ENCODE results near the gene STRIP1. TPM values are rescaled to one million over a fixed set of nuclear protein-coding genes. Genes with fewer than 3 reads are reported as not detected.

STRIP1 gene
- total and polyA plus RNA-seq, 2 of the 8 experiments (the other 6 are each of a cell fraction or from before 2014, with no cell fraction given), result 21.3 to 45.6 TPM

DNA sequence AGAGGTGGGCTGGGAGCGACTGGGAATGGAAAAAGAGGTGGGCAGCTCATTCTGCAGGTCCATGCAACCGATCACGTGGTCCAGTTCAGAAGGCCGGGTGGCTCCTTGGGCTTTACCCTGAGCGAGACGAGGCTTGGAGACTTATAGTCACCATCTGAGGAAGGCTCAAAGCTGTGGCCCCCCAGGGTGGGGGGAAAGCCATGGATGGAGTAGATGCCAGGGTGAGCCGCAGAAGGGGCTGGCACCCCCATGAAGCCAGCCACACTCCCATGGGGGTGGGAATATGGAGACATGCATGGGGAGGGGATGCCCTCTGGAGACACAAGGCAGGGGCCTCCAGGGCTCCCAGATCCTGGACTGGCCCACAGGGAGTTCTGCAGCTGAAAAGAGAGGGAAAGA lies 26.2 kb downstream of the STRIP1 start:
- Histone ChIP-seq H3K27me3 (replicated peaks in 1 of 4; ENCODE audit: control insufficient read depth in 3 of 4, extremely low read depth in 1 of 4, insufficient read depth in 3 of 4, low read length in 3 of 4) (peaks cover 3 to 13% (median 8%) of the 10 kb centered on the region in 4 experiments), H3K79me1 (ENCODE audit: low read depth, low read length) (no peaks in the 10 kb centered on the region), H2BK20ac (ENCODE audit: low read length) (no peak overlapping the region), H3K4me3 (ENCODE audit: extremely low read depth in 1 of 4, insufficient read depth in 2 of 4, low read depth in 3 of 4, low read length in 4 of 4) (no peak overlapping the region), H3K4me2 (ENCODE audit: insufficient read depth in 1 of 2, low read depth in 2 of 2, low read length in 2 of 2) (no peak overlapping the region), H3K14ac (ENCODE audit: insufficient read length) (no peak overlapping the region), H3K23ac (ENCODE audit: insufficient read length) (no peak overlapping the region), H3K4me1 (replicated peaks in 1 of 4; ENCODE audit: control insufficient read depth in 3 of 4, insufficient read depth in 4 of 4, low read length in 3 of 4) (no peaks in the 10 kb centered on the region), H2BK12ac (ENCODE audit: low read depth, low read length) (no peak overlapping the region), H3K9ac (replicated peaks in 1 of 4; ENCODE audit: extremely low read depth in 1 of 4, low read depth in 3 of 4, low read length in 3 of 4) (no peak overlapping the region), H2AK5ac (ENCODE audit: low read depth, low read length) (no peak overlapping the region), H3K4ac (replicated peaks; ENCODE audit: insufficient read length, low read depth, low read length) (no peak overlapping the region), H4K91ac (replicated peaks; ENCODE audit: insufficient read length, low read length) (no peak overlapping the region), H3K36me3 (ENCODE audit: control insufficient read depth in 2 of 4, insufficient read depth in 4 of 4, low read length in 3 of 4) (peaks cover 4 to 21% (median 15%) of the 10 kb centered on the region in 4 experiments), H3K27ac (ENCODE audit: low read depth, low read length) (no peak overlapping the region), H4K5ac (ENCODE audit: insufficient read length, low read depth, low read length) (no peak overlapping the region), H3K9me3 (ENCODE audit: insufficient read depth in 2 of 2, low read depth in 1 of 2, low read length in 1 of 2) (no peaks in the 10 kb centered on the region), H4K8ac (ENCODE audit: extremely low read depth, insufficient read depth, low read length) (no peak overlapping the region), H2BK120ac (replicated peaks; ENCODE audit: low read depth, low read length) (no peak overlapping the region), H3K56ac (replicated peaks; ENCODE audit: insufficient read length, low read depth, low read length) (no peak overlapping the region), H2AFZ (ENCODE audit: low read length) (no peak overlapping the region), H3K18ac (ENCODE audit: extremely low read depth, low read length) (no peak overlapping the region), H2BK15ac (ENCODE audit: low read length) (no peak overlapping the region), H4K20me1 (replicated peaks in 1 of 2; ENCODE audit: control insufficient read depth in 1 of 2, insufficient read depth in 2 of 2, low read length in 2 of 2) (peaks cover 6 to 11% of the 10 kb centered on the region in 2 experiments), H3K79me2 (ENCODE audit: control insufficient read depth in 1 of 2, insufficient read depth in 2 of 2, low read length in 2 of 2) (no peaks in the 10 kb centered on the region), H3K23me2 (ENCODE audit: low read depth, low read length) (no peaks in the 10 kb centered on the region), H2BK5ac (ENCODE audit: low read depth, low read length) (no peak overlapping the region)
- CTCF ChIA-PET (ENCODE audit: partially characterized antibody), result interaction anchor here (0.7 to 52.4 kb wide), 21 partner anchors 7 to 773 kb away, joined by 3 to 1450 read pairs (median 4); partner anchors contain the start of genes ALX3, STRIP1 and UBL4B
- DNase-seq (ENCODE audit: low read depth in 1 of 2, low spot score in 2 of 2), result no peak
- TF ChIP-seq SIN3A (conservative IDR thresholded peaks at IDR 0.05 in 1 of 2, IDR thresholded peaks at IDR 0.05 in 1 of 2; ENCODE audit: low read depth in 1 of 2, low read length in 2 of 2), result no peak
- no peak for TF ChIP-seq TAF1 (IDR thresholded peaks at IDR 0.05; ENCODE audit: low read depth, low read length)
- no peak for TF ChIP-seq ASH2L (IDR thresholded peaks at IDR 0.05; ENCODE audit: low read length)
- no peak for FAIRE-seq
- WGBS, 2 experiments (ENCODE audit: extremely low coverage in 1 of 2, insufficient coverage in 1 of 2, insufficient read length in 1 of 2, insufficient replicate concordance in 2 of 2, low coverage in 1 of 2, low lambda C conversion rate in 2 of 2, missing lambda C conversion rate in 1 of 2), result 90% methylated on average over 6 of the region's 7 CpGs; no CpG with 5 or more reads in 1 of the 2 experiments
- POLR2A ChIA-PET (ENCODE audit: partially characterized antibody), result interaction anchor here (0.7 to 1.7 kb wide), 5 partner anchors 8 to 31 kb away, joined by 3 to 6 read pairs (median 4); no protein-coding TSS in a partner anchor
